ENCODE data around the gene PALD1. TPM values are rescaled to one million over a fixed set of nuclear protein-coding genes. Genes with fewer than 3 reads are reported as not detected.

The PALD1 gene
- total RNA-seq, 2 experiments from 2014 or later = 6.6 to 6.8 TPM

DNA sequence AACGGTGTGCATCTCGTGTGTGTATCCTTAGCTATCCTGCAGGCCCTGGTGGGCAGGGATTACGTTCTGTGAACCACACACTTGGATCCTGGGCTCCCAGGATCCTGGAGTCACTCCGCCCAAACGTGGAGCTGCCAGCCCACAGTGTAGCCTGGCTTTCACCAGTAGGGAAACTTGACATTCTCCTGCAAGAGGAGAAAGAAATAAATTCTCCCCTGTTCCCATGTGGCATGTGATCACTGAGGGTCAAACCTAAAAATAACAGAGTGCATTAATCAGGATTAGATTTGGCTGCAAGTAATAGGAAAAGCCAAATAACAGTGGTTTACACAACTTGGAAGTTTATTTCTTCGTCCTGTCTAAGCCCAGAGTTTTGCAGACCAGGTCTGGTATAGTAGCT, 32.3 kb downstream of the PALD1 start:
- Mint-ChIP-seq H3K36me3 (ENCODE audit: low read depth) (no peaks in the 10 kb centered on the region), H3K4me3 (no peak overlapping the region), H3K27ac (no peak overlapping the region), H3K9me3 (no peaks in the 10 kb centered on the region), H3K4me1 (ENCODE audit: low read depth) (peaks cover 4% of the 10 kb centered on the region), H3K27me3 (no peaks in the 10 kb centered on the region)
- intact Hi-C loops (cut with micrococcal nuclease) = no loop called here
- ChIA-PET POLR2A (no interaction called here), CTCF (no interaction called here)
- DNase-seq = no peak
- ATAC-seq = no peak
- TF ChIP-seq, protein P1, sequence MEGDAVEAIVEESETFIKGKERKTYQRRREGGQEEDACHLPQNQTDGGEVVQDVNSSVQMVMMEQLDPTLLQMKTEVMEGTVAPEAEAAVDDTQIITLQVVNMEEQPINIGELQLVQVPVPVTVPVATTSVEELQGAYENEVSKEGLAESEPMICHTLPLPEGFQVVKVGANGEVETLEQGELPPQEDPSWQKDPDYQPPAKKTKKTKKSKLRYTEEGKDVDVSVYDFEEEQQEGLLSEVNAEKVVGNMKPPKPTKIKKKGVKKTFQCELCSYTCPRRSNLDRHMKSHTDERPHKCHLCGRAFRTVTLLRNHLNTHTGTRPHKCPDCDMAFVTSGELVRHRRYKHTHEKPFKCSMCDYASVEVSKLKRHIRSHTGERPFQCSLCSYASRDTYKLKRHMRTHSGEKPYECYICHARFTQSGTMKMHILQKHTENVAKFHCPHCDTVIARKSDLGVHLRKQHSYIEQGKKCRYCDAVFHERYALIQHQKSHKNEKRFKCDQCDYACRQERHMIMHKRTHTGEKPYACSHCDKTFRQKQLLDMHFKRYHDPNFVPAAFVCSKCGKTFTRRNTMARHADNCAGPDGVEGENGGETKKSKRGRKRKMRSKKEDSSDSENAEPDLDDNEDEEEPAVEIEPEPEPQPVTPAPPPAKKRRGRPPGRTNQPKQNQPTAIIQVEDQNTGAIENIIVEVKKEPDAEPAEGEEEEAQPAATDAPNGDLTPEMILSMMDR (IDR thresholded peaks at IDR 0.05) = no peak

GRCh38 chr10:70512149-70512639, 33.6 kb downstream of the PALD1 start:
- CTCF ChIA-PET = no interaction called here
- Mint-ChIP-seq H3K36me3 (ENCODE audit: low read depth) (no peaks in the 10 kb centered on the region), H3K9me3 (no peaks in the 10 kb centered on the region)

GRCh38 chr10:70513848-70514309, 35.3 kb downstream of the PALD1 start:
- Mint-ChIP-seq H3K4me1 (ENCODE audit: low read depth) (peaks cover 4% of the 10 kb centered on the region), H3K27ac (no peak overlapping the region), H3K27me3 (no peaks in the 10 kb centered on the region), H3K4me3 (no peak overlapping the region), H3K9me3 (no peaks in the 10 kb centered on the region), H3K36me3 (ENCODE audit: low read depth) (no peaks in the 10 kb centered on the region)
- POLR2A ChIA-PET = no interaction called here
- intact Hi-C loops (cut with micrococcal nuclease) = no loop called here
- peak; percentile 61 for DNase-seq
- CTCF ChIA-PET = no interaction called here
- TF ChIP-seq, protein P1 (IDR thresholded peaks at IDR 0.05) = no peak
- peak; percentile 85 for ATAC-seq

More at GRCh38 chr10:70512149-70512639, 33.6 kb downstream of the PALD1 start:
- TF ChIP-seq, protein P1 (IDR thresholded peaks at IDR 0.05) = no peak
- DNase-seq (no peak), ATAC-seq (no peak)
- no peak overlapping the region for H3K4me3 Mint-ChIP-seq
- intact Hi-C loops (cut with micrococcal nuclease) = no loop called here
- no peak overlapping the region for H3K27ac Mint-ChIP-seq
- H3K27me3 Mint-ChIP-seq = no peaks in the 10 kb centered on the region
- H3K4me1 Mint-ChIP-seq (ENCODE audit: low read depth) = peaks cover 4% of the 10 kb centered on the region
- POLR2A ChIA-PET = no interaction called here

- ChIA-PET POLR2A (no interaction called here), CTCF (no interaction called here)
- H3K4me3 Mint-ChIP-seq = no peak overlapping the region
- H3K27me3 Mint-ChIP-seq = no peaks in the 10 kb centered on the region
- no peak for ATAC-seq
- H3K4me1 Mint-ChIP-seq (ENCODE audit: low read depth) = peaks cover 4% of the 10 kb centered on the region
- no peak for DNase-seq
- H3K9me3 Mint-ChIP-seq = no peaks in the 10 kb centered on the region
- intact Hi-C loops (cut with micrococcal nuclease) = no loop called here
- H3K36me3 Mint-ChIP-seq (ENCODE audit: low read depth) = no peaks in the 10 kb centered on the region
- H3K27ac Mint-ChIP-seq = no peak overlapping the region
- TF ChIP-seq, protein P1 (IDR thresholded peaks at IDR 0.05) = no peak
Observed at GRCh38 chr10:70514591-70514990, 36.0 kb downstream of the PALD1 start.

DNA sequence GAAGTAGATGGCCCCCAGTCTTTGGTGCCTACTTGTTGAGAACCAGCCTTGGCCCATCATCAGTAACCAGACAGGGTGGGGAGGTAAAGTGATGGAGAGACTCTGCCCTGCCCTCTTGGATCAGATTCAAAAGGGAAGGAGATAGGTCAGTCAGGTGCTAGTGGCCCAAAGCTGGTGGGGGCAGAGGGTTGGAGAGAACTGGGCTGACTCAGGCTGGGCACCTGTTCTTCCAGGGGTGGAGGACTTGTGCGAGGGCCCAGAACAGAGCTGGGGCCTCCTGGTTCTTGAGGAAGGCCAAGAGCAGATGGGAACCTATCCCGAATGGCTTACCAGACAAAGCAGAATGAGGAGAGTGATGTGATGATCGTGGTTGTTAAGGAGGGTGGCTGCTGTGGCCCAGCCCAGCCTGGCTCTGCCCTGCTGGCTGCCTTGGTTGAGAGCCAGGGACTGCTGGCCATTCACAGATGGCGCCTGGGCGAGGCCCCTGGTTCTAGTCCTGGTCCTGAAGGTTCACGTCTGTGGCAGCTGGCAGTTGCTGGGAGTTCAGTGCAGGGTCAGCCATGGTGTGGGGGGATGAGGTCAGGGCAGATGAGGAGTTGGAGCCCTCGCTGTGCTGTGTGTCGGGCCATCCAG, 36.6 kb downstream of the PALD1 start:
- intact Hi-C loops (cut with micrococcal nuclease) = no loop called here
- no peak for ATAC-seq
- no peak overlapping the region for H3K27ac Mint-ChIP-seq
- no peaks in the 10 kb centered on the region for H3K36me3 Mint-ChIP-seq (ENCODE audit: low read depth)
- H3K4me3 Mint-ChIP-seq = no peak overlapping the region
- POLR2A ChIA-PET = no interaction called here
- TF ChIP-seq, protein P1 (IDR thresholded peaks at IDR 0.05) = no peak
- no peak for DNase-seq
- CTCF ChIA-PET = no interaction called here
- H3K4me1 Mint-ChIP-seq (ENCODE audit: low read depth) = peaks cover 4% of the 10 kb centered on the region
- H3K27me3 Mint-ChIP-seq = no peaks in the 10 kb centered on the region
- H3K9me3 Mint-ChIP-seq = no peaks in the 10 kb centered on the region
